HG03558 (cell line): Measurements from ENCODE around the gene GAS7.

Experiments used
- ATAC-seq: cut with Tn5 transposase; IDR thresholded peaks from one replicate; pipeline ENCODE4 v1.9.1; 2021; ENCODE audit warnings: moderate number of reproducible peaks; ENCODE audit not compliant: unreplicated experiment; ENCODE audit errors: extremely low read depth

GAS7 gene

DNA sequence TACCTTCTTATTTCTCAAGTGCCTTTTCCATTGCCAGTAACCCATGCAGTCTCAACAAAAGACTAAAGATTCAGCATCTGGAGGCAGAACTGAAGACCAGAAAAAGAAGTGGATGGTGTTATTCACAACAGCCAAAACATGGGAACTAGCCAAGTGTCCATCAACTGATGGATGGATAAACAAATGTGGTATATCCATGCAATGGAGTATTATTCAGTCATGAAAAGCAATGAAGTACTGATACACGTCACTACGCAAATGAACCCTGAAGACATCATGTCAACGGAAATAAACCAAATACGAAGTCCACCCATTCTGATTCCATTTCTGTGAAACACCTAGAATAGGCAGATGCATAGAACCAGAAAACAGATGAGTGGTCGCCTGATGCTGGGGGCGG is 25.6 kb downstream of the GAS7 start:
- ATAC-seq = no peak

DNA sequence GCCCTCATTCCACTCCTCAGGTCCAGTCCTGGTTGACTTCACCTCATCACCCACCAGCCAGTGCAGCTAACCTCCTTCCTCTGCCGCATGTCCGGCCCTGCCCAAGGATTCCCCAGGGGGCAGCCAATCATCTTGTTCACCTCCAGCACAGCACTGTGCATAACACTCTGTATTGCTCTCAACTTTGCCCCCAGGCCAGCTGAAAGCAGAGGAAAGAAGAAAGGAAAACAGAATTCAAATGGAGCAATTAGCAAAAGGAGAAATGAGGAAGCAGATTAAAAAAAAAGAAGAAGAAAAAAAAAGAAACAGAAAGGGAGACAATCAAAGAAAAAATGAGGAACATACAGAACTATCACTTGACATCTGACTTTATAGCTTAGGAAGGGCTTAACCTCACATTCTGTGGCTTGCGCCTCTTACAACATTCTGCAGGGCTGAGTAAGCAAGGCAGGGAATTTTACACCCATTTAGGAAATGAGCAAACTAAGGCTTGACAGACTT is 26.1 kb downstream of the GAS7 start:
- no peak for ATAC-seq

- ATAC-seq = no peak
Measured at GRCh38 chr17:10171581-10171981, 26.8 kb downstream of the GAS7 start.

DNA sequence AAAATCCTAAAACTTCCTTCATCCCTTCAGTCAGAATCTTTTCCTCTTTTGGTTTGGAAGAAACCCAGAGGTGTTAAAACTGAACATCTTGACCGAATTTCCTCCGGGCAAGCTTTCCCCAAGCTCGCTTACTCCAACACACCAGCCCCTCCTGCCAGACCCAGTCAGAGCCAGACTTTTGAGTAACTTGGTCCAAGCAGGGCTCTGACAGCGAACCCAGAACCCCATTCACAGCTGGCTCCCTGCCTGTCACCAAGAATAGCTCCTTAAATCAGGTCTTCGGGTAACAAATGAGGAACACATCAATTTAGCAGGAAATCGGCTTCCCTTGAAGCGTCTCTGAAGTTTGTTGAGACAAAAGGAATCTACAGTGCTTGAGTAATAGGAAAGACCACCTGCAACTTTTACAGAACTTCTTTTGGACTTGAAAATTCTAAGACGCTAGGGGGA is 27.3 kb downstream of the GAS7 start:
- no peak for ATAC-seq

DNA sequence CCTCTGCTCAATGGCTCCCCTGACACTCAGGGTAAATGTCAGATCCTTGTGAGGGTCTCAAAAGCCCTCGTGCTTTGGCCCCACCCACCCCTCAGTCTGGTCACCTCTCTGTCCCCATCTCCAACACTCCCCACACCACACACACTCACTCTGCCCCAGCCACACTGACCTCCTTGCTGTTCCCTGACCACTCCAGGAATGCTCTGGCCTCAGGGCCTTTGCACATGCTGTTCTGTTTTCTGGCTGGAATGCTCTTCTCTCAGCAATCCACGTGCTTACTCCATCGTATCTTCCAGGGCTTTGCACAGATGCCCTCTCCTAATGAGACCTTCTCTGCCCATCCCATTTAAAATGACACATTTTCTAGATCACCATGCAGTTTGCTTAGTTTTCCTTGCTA is 28.2 kb downstream of the GAS7 start:
- ATAC-seq = no peak

DNA sequence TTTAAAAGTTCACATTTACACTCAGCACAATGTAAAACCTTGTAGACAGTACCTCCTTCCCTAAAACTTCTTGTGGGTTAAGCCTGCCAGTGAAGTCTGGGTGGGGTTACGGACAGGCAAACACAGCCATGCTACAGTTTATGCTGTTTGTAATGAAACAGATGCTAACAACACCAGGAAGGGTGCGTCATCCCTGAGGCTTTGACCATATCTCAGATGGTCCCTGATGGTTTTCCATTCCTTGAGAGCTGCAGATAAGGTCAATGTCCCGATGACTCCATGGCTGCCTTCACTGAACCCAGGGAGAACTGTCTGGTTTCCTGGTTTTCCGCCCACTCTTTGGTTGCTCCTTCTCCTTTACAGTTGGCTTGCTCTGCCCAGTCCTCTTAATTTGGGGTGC is 29.1 kb downstream of the GAS7 start:
- ATAC-seq = no peak

DNA sequence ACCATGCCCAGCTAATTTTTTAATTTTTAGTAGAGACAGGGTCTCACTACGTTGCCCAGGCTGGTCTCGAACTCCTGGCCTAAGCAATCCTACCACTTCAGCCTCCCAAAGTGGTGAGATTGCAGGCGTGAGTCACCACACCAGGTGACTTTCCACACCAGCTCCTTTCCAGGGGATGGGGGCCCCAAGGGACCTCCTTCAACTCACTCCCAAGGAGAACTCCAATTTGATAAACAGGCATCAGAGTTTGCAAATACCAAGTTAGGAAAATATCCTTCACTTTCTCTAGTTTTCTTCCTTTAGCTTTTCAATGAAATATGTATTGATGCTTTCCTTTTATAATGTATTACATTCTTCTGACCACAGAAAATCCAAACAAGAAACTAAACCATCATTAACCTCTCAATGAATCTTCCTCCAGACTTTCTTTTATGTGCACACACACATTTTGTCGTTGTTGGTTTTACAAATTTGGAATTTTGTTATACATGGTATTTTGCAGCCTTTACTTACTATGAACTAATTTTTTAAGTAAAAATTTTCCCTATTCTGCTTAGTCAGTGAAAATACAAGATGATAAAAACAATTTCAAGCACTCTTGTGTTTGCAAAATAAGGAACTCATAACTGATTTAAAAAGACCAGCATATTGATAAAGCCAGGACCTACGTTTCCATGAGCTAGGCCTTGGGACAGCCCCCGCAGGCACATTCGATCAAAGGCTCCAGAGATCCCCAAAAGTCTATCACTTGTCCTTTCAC is 32.0 kb downstream of the GAS7 start:
- ATAC-seq = no peak

- peak; percentile 42 for ATAC-seq
Measured at GRCh38 chr17:10162096-10162495, 36.3 kb downstream of the GAS7 start.

DNA sequence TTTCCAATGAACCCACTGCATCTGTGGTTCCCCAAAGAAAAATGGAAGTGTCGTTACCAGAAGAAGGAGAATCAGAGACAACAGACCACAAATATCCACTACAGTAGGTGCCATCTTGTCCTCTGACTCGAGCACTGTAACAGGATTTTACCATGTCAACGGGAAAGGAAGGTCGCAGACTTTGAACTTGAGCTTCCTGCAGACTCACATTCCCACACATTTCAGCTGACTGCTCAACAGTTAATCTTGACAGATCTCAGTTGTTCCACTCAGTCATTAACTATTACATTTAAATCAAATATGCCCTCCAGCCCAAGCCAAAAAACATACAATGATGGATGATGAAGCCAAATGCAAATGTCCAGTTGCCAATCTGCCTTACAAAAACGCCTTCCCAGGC is 37.0 kb downstream of the GAS7 start:
- ATAC-seq = no peak

DNA sequence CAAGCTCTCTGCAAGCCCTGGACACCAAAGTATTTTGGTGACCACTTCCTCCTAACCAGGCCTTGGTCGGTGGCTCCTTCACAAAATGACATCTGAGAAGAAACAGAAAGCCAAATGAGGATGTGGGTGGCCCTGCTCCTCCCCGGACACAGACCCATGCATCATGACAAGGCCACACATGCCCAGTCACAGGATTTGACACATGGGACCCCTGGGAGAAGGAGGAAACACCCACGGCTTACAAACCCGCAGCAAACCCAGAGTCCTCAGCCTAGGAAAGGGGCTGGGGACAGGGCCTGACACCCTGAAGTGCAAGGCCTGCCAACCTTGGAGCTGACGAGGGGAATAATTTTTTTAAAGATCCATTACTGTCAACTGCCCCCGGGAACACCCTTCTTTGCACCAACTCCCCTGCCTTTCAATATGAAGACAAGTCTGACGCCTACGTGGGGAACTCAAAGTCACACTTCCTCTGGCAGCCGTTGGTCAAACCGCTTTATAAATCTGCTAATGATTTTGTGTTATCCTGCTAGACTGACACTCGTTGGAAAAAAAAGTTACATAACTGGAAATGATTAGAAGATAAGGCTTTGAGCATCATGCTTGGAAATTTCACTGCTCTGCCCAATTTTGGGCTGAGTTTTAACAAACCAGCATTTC is 41.3 kb downstream of the GAS7 start:
- no peak for ATAC-seq

GRCh38 chr17:10156599-10156947 is 41.8 kb downstream of the GAS7 start:
- ATAC-seq = no peak

DNA sequence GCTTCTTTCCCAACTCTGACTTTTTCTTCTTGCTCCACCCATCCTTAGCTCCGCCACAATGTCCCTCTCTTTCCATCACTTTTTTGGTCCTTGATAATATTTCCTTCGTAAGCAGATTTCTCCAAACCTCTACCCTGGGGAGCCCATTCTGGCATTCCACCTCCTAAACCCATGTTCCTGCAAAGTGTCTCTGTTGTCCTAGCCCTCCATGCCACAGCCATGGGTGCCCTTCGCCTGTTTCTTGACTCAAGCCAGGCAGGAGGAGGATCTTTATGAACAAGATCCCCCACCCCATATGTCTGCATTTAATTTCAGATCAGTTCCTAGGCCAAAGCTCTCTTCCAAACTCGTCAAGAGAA is 42.4 kb downstream of the GAS7 start:
- ATAC-seq = no peak

GRCh38 chr17:10155371-10156076 is 42.9 kb downstream of the GAS7 start:
- no peak for ATAC-seq

- ATAC-seq = no peak
Measured at GRCh38 chr17:10151667-10152496, 46.5 kb downstream of the GAS7 start.

DNA sequence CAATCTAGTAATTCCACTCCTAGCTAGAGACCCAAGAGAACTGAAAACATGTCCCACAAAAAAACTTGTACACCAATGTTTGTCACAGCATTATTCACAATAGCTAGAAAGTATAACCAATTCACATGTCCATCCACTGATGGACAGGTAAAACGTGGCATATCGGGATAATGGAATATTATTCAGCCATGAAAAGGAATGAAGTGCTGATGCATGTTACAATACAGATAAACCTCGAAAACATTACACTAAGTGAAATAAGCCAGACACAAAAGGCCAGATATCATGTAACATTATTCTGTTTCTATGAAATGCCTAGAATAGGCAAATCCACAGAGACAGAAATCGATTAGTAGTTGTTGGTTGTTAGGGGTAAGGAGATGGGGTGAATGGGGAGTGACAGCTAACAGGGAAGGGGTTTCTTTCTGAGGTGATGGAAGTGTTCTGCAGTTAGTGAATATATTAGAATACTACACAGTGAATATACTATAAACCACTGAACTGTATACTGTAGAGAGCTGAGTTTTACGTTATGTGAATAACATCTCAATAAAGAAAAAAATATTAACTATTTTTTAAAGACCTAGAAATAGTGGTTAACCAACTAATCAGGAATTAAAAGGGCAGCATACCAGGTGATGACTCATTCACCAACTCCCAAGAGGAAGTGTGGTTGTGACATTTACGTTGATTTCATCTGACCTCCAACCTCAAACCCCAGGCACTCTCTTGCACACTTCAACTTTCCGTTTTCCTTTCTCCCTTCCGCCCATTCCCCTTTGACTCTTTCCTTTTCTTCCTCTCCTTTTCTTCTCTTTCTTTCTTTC is 48.6 kb downstream of the GAS7 start:
- no peak for ATAC-seq

DNA sequence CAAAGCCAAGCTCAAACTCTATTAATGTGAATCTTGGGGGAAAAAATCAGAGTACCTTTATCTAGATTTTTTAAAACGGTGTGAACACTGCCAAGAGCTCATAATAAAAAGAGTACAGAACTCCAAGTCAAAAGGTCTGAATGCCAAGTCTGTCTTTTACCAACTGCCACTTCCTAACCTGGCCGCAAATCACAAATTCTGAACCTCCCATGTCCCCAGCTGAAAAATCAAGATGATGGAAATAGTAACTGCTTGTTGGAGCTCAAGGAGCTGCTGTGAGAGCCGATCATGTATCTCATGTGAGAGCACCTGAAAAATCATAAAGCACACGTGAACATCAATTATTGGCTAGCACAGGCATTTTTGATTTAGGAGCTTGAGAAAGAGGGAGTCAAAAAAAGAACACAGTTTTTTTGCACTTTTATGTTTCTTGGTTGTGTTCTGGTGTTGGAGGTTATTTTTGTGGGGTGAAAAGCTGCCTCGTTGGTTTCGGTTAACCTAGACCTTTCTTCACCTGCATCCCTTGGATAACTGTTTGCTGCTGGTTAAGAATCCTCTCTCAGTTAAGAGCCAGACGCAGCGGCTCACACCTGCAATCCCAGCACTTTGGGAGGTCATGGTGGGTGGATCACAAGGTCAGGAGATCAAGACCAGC is 50.5 kb downstream of the GAS7 start:
- no peak for ATAC-seq

DNA sequence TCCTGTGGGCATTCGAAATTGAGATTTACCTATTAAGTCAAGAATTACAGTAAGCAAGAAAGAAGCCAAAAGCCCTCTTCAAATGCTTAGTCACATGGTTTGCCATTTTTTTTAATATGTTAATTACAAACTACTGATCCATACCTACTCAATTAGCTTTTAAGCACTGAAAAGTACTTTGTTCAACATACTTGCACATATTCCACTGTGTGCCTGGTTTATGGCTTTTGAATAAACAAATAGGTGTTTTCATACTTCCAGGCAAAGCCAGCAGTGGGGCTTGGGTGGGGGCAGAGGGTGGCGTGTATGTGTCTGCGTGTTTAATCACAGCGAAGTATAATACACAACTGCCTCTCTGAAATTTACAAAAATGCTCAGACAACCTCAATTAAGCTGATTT is 51.4 kb downstream of the GAS7 start:
- ATAC-seq = no peak

- ATAC-seq = no peak
Measured at GRCh38 chr17:10144982-10145381, 53.4 kb downstream of the GAS7 start.

DNA sequence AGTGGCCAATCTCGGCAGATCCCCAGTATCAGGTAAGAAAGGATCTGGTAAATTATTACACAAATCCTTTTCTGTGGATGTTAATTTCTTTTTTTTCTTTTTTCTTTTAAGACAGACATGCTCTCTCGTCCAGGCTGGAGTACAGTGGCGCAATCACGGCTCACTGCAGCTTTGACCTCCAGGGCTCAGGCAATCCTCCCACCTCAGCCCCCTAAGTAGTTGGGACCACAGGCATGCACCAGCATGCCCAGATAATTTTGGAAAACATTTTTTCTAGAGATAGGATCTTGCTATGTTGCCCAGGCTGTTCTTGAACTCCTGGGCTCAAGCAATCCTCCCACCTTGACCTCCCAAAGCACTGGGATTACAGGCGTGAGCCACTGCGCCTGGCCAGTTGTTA is 54.0 kb downstream of the GAS7 start:
- no peak for ATAC-seq
